Gastrocnemius medialis (tissue), 4 donors: ENCODE measurements around the gene SLC35F1. TPM values are rescaled to one million over a fixed set of nuclear protein-coding genes. Genes with fewer than 3 reads are reported as not detected.

ENCODE experiments used
- ATAC-seq, 2 donors: fragments of 150-250 bp; one replicate each; pipeline ENCODE4 v1.9.1; 2016
- DNase-seq, 2 donors: peaks; one replicate each; pipeline ENCODE4 v3.0.0-alpha.2; 2019
- H3K27ac ChIP-seq, 4 donors: fragments of 200-600 bp; sonication (generic); 1 replicate in 1 of 4; 2 replicates in 3 of 4; pipeline ENCODE4 v1.5.1; 2016 to 2018; ENCODE audit warnings: mild to moderate bottlenecking in 2 of 4, moderate library complexity in 1 of 4
- H3K27me3 ChIP-seq, 3 donors: fragments of 200-600 bp; sonication (generic) in 2 of 3; 1 replicate in 1 of 3; 2 replicates in 2 of 3; pipeline versions ENCODE4 v1.5.1 to v1.6.0; 2016 to 2019; ENCODE audit warnings: mild to moderate bottlenecking in 1 of 3, moderate library complexity in 1 of 3
- H3K36me3 ChIP-seq, 2 donors: fragments of 200-600 bp; sonication (generic) in 1 of 2; one replicate each; pipeline ENCODE4 v1.5.1; 2017 to 2018
- H3K4me1 ChIP-seq, 2 donors: fragments of 200-600 bp; sonication (generic) in 1 of 2; one replicate each; pipeline ENCODE4 v1.5.1; 2016 to 2017; ENCODE audit warnings: mild to moderate bottlenecking in 2 of 2
- H3K4me3 ChIP-seq, 4 donors: fragments of 200-600 bp; sonication (generic) in 3 of 4; 1 replicate in 1 of 4; 2 replicates in 3 of 4; pipeline ENCODE4 v1.5.1; 2016 to 2019; ENCODE audit warnings: mild to moderate bottlenecking in 2 of 4
- H3K9me3 ChIP-seq, 3 donors: fragments of 200-600 bp; sonication (generic) in 2 of 3; 1 replicate in 1 of 3; 2 replicates in 2 of 3; pipeline ENCODE4 v1.5.1; 2016 to 2019
- CTCF ChIP-seq, 5 experiments: fragments of 450-650 bp in 3 of 5; fragments of 200-600 bp in 2 of 5; sonication (generic) in 2 of 5; IDR thresholded peaks in 4 of 5; conservative IDR thresholded peaks in 1 of 5; 1 replicate in 4 of 5; 2 replicates in 1 of 5; pipeline ENCODE4 v1.5.1; 2016 to 2019; ENCODE audit warnings: antibody characterized with exemption in 5 of 5, mild to moderate bottlenecking in 3 of 5, moderate library complexity in 3 of 5
- POLR2A ChIP-seq, 2 donors: fragments of 450-650 bp; IDR thresholded peaks; one replicate each; pipeline ENCODE4 v1.6.1; 2017; ENCODE audit warnings: antibody characterized with exemption in 2 of 2, mild to moderate bottlenecking in 2 of 2, moderate library complexity in 2 of 2
- in situ Hi-C, 4 donors: fragments of 200-750 bp; cut with MboI; loops; one replicate each; pipeline versions ENCODE4 v1.15.0 to v1.8.0; 2017; ENCODE audit warnings: low sequenced_read_pairs in 4 of 4
- intact Hi-C: fragments of 100-400 bp; cut with DNase I; formaldehyde crosslinking; loops from one replicate; pipeline ENCODE4 v1.15.1; 2023; ENCODE audit warnings: low total_unique reads
- total RNA-seq, 4 donors: library from RNA; depleted of rRNA; stranded (reverse); fragments of >200 nt; gene quantifications; one replicate each; pipeline versions ENCODE4 v1.1.0 to v1.2.3, GENCODE V29; 2016

The SLC35F1 gene
- total RNA-seq, 4 donors from 2014 or later = 0.13 to 0.29 TPM; not detected in 2

- no peaks in the 10 kb centered on the region for H3K9me3 ChIP-seq
- H3K4me1 ChIP-seq = peaks cover 8 to 18% of the 10 kb centered on the region in 2 donors
- no peaks in the 10 kb centered on the region for H3K36me3 ChIP-seq
- no peak overlapping the region for H3K4me3 ChIP-seq
- DNase-seq (no peak), ATAC-seq (no peak)
- intact Hi-C loops = no loop called here
- no peaks in the 10 kb centered on the region for H3K27me3 ChIP-seq
- TF ChIP-seq CTCF (IDR thresholded peaks at IDR 0.05 in 4 of 5, conservative IDR thresholded peaks at IDR 0.05 in 1 of 5) (no peak), POLR2A (IDR thresholded peaks at IDR 0.05) (no peak)
- no peak overlapping the region for H3K27ac ChIP-seq
- in situ Hi-C loops = no loop called here
These were observed 281.5 kb downstream of the SLC35F1 start for GRCh38 chr6:118188561-118188960.

GRCh38 chr6:118197539-118197938 is 290.5 kb downstream of the SLC35F1 start:
- ATAC-seq (no peak), DNase-seq (no peak)
- Histone ChIP-seq H3K27ac (no peak overlapping the region), H3K36me3 (no peaks in the 10 kb centered on the region), H3K4me3 (no peak overlapping the region), H3K4me1 (peaks cover 0 to 4% of the 10 kb centered on the region in 2 donors), H3K9me3 (no peaks in the 10 kb centered on the region), H3K27me3 (no peaks in the 10 kb centered on the region)
- intact Hi-C loops = no loop called here
- in situ Hi-C loops = no loop called here
- TF ChIP-seq POLR2A (IDR thresholded peaks at IDR 0.05) = no peak

GRCh38 chr6:118198746-118199145 is 291.7 kb downstream of the SLC35F1 start:
- Histone ChIP-seq H3K4me3 (no peak overlapping the region), H3K9me3 (no peaks in the 10 kb centered on the region), H3K4me1 (peaks cover 0 to 4% of the 10 kb centered on the region in 2 donors), H3K36me3 (no peaks in the 10 kb centered on the region), H3K27me3 (no peaks in the 10 kb centered on the region), H3K27ac (no peak overlapping the region)
- in situ Hi-C loops = no loop called here
- ATAC-seq (no peak), DNase-seq (no peak)
- TF ChIP-seq POLR2A (IDR thresholded peaks at IDR 0.05) = no peak
- TF ChIP-seq CTCF (IDR thresholded peaks at IDR 0.05 in 4 of 5, conservative IDR thresholded peaks at IDR 0.05 in 1 of 5) = no peak
- intact Hi-C loops = no loop called here

- Histone ChIP-seq H3K27me3 (no peaks in the 10 kb centered on the region), H3K4me3 (no peak overlapping the region), H3K9me3 (no peaks in the 10 kb centered on the region), H3K27ac (no peak overlapping the region), H3K36me3 (no peaks in the 10 kb centered on the region), H3K4me1 (peaks cover 0 to 4% of the 10 kb centered on the region in 2 donors)
- TF ChIP-seq CTCF (IDR thresholded peaks at IDR 0.05 in 4 of 5, conservative IDR thresholded peaks at IDR 0.05 in 1 of 5) = no peak
- TF ChIP-seq POLR2A (IDR thresholded peaks at IDR 0.05) = no peak
- no peak for DNase-seq
- in situ Hi-C loops (no loop called here), intact Hi-C loops (no loop called here)
- ATAC-seq = no peak
These were observed 293.1 kb downstream of the SLC35F1 start for GRCh38 chr6:118200160-118200559.

- no peaks in the 10 kb centered on the region for H3K27me3 ChIP-seq
- in situ Hi-C loops (no loop called here), intact Hi-C loops (no loop called here)
- peaks cover 0 to under 1% of the 10 kb centered on the region in 2 donors for H3K4me1 ChIP-seq
- ATAC-seq (no peak), DNase-seq (no peak)
- no peaks in the 10 kb centered on the region for H3K9me3 ChIP-seq
- TF ChIP-seq CTCF (IDR thresholded peaks at IDR 0.05 in 4 of 5, conservative IDR thresholded peaks at IDR 0.05 in 1 of 5) (no peak), POLR2A (IDR thresholded peaks at IDR 0.05) (no peak)
- H3K36me3 ChIP-seq = no peaks in the 10 kb centered on the region
- no peak overlapping the region for H3K27ac ChIP-seq
- H3K4me3 ChIP-seq = no peak overlapping the region
These were observed 295.5 kb downstream of the SLC35F1 start for GRCh38 chr6:118202517-118202916.
